GM19438 (cell line): ENCODE measurements around the gene MORF4L1.

Source experiments
- ATAC-seq: cut with Tn5 transposase; IDR thresholded peaks from one replicate; pipeline ENCODE4 v1.9.1; 2021; ENCODE audit warnings: low read depth; ENCODE audit not compliant: unreplicated experiment

The MORF4L1 gene

DNA sequence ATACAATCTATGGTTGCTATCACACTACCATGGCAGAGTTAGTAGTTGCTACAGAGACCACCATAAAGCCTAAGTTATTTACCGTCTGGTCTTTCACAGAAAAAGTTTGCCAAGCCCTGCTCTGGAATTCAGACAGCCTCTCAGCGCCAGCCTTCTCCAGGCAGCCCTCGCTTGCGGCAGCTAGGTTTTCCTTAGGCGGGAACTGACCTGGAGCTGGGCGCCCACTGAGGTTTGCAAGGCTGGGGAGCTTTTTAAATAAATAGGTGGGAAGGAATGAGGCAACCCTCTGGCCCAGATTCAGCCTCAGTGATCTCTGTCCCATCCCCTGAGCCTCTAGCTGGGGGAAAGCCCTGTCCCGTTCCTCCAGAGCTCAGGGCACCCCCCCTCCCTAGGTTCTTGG, 71.0 kb downstream of the MORF4L1 start:
- ATAC-seq: no peak

DNA sequence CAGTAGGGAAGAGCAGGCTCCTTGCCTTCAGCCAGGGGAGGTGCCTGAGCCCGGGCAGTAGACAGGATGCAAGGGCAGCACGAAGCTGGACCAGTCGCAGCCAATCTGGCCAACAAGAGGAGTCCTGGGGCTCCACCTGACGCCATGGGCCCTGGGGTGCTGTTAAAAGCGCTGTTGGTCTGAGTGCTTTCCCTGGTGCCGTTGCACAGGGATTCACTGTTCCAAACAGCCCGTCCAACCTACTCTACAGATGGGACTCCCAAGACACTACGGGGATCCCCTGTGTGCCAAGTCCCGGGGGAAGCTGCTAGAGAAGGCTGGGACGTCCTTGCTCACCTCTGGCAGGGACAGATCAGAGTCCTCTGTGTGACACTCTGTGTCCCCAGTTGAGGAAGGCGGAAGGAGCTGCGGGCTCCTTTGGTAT, 71.5 kb downstream of the MORF4L1 start:
- ATAC-seq: peak; percentile 30

DNA sequence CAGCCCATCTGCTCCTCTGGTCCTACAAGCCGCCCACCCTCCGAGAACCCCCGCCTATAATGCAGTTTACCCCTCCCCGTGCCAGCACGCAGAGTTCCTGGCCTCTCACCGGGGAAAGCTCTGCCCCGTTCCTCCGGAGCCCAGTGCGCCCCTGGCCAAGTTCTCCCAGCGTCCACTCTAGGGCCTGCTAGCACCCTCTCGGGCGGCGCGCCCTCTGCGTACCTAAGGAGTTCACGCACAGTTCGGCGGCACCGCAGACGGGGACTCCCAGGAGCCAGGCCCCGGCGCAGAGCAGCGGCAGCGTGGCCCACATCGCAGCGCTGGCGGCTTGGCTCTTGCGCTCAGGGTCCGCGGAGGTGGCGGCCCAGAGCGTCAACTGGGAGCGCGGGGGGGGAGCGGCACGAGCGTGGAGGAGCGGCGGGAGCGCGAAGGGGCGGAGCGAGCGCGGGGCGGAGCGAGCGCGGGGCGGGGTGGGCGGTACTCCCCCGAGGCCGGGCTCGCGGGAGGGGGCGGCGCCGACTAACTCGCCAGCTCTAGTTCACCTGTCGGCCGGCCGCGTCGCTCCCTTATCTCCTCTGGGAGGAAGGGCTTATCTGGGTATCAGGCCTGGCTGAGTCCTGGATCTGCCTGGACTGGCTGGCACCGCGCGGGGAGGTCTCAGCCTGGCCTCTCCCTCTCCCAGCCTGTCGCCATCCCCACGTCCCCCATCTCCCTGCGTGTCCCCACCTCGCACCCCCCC, 72.1 kb downstream of the MORF4L1 start, which contains the start of gene CTSH:
TSS of gene CTSH (minus strand) at position 378 of the 739 bp plus-strand sequence. CDS start at position 313, 65 bp downstream.
- peak; percentile 51 for ATAC-seq

DNA sequence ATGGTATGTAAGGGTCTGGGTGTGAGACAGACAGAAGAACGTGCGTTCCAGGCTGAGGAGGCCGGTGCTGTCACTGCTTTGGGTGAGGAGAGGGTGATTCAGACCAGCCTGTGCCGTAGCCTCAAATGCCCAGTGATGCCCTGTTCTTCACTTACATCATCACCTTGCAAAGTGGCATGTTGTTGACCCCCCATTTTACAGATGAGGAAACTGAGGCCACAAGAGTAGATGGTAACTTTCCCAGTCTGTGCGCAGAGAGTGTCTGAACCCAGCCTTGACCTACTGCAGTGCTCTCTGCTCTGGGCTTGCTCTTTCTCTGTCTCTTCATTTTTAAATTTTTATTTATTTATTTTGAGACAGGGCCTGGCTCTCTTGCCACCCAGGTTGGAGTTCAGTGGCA, 73.8 kb downstream of the MORF4L1 start:
- ATAC-seq: no peak

DNA sequence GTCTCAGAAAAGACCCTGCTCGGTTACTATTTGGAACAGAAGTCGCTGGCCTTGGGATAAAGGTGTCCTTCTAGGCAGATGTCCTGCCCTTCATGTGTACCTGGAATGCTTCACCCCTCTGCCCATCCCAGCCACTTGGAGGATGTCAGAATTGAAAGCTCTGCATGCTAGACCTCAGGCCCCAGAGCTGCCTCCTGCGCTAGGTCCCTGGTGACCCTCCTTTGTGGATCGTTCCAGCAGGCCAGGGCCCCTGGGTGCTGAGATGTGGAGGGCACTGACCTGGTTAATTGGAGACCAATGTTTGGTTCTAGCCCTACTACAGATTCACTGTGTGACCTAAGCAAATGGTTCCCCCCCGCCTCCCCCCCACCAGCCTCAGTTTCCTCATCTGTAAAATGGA, 74.8 kb downstream of the MORF4L1 start:
- ATAC-seq: no peak
